SHP77 treated with DMSO at 0.1 percent for 48 hours (cell line): ENCODE measurements around the gene CYP26A1.

Source experiments
- DNase-seq: peaks from one replicate; lab custom pipeline; 2025; lab: John Stamatoyannopoulos, UW

Gene CYP26A1, protein sequence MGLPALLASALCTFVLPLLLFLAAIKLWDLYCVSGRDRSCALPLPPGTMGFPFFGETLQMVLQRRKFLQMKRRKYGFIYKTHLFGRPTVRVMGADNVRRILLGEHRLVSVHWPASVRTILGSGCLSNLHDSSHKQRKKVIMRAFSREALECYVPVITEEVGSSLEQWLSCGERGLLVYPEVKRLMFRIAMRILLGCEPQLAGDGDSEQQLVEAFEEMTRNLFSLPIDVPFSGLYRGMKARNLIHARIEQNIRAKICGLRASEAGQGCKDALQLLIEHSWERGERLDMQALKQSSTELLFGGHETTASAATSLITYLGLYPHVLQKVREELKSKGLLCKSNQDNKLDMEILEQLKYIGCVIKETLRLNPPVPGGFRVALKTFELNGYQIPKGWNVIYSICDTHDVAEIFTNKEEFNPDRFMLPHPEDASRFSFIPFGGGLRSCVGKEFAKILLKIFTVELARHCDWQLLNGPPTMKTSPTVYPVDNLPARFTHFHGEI

DNA sequence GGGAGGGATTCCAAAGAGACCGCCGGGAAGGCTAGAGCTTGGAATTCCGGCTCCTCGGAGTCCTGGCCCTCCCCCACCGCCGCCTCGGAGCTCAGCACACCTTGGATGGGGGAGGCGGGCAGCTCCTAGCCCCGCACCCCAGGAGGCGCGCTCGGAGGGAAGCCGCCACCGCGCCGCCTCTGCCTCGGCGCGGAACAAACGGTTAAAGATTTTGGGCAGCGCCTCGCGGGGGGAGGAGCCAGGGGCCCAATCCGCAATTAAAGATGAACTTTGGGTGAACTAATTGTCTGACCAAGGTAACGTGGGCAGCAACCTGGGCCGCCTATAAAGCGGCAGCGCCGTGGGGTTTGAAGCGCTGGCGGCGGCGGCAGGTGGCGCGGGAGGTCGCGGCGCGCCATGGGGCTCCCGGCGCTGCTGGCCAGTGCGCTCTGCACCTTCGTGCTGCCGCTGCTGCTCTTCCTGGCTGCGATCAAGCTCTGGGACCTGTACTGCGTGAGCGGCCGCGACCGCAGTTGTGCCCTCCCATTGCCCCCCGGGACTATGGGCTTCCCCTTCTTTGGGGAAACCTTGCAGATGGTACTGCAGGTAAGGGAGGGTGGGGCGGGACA, at the start of gene CYP26A1:
Gene CYP26A1 (plus strand): TSS at position 355 of the 608 bp plus-strand sequence. CDS start 42 bp downstream, at position 397.
- DNase-seq, result peak; percentile 9

DNA sequence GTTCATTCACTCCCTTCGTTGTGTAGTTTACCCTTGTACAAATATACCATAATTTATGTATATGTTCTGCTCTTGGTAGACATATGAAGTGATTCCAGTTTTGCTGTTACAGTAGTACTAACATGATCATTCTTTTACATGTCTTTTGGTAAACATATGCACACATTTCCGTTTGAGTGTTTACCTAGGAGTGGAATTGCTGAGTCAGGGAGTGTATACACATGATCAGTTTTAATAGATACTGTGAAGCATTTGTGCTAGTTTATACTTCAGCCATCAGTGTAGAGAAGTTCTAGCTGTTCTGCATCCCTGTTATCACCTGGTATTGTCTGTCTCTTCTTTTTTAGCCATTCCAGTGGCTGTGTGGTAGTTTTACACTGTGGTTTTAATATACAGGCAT, 47.6 kb upstream of the CYP26A1 start:
- DNase-seq, result no peak

DNA sequence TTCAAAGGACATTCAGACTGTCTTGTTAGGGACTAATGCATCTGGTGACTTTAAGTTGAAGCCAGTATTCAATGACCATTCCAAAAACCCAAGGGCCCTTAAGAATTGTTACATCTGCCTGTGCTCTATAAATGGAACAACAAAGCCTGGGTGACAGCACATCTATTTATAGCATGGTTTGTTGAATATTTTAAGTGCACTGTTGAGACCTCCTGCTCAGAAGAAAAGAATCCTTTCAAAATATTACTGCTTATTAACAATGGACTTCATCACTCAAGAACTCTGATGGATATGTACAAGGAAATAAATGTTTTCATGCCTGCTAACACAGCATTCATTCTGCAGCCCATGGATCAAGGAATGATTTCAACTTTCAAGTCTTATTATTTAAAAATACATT, 46.2 kb upstream of the CYP26A1 start:
- DNase-seq, result no peak

DNA sequence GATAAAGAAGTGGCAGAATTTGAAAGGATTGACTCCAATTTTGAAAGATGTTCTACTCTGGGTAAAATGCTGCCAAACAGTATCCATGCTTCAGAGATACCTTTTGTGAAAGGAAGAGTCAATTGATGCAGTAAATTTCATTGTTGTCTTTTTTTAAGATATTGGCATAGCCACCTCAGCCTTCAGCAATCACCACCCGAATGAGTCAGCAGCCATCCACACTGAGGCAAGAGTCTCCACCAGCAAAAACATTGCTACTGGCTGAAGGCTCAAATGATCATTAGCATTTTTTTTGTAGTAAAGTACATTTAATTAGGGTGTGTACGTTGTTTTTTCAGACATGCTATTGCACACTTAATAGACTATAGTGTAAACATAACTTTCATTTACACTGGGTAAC, 44.8 kb upstream of the CYP26A1 start:
- no peak for DNase-seq

DNA sequence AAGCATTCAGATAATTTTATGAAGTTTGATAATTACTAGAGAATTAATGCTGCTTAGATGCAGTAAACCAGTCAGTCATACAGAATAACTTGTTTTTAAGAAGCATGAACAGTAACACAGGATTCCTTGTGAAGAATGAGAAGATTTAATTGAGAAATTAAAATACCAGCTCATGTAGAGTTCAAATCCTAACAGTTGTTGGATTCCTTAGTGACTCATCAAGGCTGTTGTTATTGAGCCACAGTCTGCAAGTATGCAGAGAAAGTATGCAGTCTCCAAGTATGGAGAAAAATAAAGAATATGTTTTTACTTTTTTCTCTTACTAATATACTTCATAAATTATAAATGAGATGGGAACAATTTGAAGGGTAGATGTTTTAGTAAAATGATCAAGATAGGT, 43.3 kb upstream of the CYP26A1 start:
- no peak for DNase-seq

DNA sequence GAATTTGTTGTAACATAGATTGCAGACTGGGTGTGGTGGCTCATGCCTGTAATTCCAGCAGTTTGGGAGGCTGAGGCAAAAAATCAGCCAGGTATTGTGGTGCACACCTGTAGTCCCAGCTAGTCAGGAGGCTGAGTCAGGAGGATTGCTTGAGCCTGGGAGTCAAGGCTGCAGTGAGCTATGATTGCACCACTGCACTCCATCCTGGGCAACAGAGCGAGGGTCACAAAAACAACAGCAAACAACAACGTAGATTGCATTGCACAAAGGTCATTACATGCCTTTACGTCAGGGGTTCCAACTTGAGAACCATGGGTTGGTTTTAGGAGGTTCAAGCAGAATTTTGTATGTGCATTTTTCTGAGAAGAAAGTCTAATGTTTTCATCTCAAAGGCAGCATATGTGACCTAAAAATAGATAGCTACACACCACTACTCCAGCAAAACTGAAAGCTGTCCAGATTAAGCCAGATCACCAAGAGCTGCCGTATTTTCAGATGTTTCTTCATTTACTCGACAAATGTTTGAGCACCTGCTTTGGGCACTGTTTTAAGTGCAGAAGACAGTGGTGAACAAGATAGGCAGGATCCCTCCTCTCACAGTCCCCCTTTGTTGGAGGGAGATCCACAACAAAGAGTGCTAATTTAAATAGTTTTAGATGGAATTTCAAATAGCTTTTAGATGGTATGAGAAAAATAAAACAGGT, 41.4 kb upstream of the CYP26A1 start:
- DNase-seq, result no peak

DNA sequence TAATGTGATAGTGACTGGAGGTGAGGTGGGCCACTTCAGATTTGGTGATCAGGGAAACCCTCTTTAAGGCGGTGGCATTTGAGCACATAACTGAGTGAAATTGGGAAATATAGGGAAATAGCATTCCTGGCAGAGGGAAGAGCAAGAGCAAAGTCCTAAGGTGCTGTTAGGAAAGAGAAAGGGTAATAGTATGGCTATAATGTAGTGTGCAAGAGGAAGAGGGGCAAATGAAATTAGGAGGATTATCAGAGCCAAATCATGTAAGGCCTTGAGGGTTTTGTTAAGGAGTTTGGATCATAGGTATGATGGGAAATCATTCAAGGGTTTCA, 40.9 kb upstream of the CYP26A1 start:
- DNase-seq, result no peak

DNA sequence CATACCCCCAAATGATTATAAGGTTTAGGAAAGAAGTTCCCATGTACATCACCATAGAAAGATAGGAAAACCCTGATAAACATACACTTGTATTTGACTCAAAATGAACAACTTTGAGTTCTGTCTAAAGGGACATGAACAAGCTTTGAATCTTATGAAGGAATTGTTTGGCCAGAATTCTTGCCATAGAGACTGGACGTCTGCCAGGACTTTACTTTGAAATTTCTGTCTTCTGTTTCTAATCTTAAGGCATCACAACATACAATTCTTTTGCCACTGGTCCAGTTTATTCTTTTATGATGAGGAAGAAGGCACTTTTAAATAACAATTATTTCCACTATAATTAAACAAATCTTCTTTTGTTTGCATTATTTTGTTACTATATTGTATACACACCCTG, 39.3 kb upstream of the CYP26A1 start:
- no peak for DNase-seq

DNA sequence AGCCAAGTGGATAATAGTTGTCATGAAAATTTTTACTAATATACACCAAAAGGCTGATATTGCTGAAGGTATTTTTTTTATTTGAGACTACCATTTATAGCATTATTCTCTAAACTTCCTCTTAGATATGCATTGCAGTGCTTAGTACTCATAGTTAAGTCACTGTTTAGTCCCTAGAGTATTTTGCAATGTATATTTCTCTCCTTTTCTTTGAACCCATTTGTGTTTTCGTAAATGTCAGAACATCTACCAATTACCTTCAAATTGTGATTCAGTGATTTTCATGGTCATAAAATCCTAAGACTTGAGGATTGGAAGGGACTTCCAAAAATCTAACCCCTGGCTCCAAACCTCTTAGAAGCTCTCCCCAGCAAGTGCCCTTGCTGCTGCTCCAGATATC, 34.6 kb upstream of the CYP26A1 start:
- DNase-seq, result no peak

DNA sequence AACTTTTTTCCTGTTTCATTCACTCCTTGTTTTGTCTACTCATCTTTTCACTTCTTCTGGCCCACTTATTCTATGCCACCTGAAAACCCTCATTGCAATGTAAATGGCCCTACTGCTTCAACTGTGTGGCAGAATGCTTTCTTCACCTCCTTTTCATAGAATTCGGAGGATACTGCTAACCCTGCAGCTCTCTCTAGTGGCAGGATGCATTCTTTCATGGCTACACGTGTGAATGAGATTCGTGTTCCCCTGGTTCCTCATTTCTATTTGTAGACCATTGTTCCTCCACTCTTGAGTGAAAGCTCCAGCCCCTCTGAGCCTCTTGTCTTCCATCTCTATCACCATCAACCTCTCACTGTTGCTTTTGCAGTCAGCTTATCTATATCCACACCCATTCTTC, 34.0 kb upstream of the CYP26A1 start:
- DNase-seq, result no peak

DNA sequence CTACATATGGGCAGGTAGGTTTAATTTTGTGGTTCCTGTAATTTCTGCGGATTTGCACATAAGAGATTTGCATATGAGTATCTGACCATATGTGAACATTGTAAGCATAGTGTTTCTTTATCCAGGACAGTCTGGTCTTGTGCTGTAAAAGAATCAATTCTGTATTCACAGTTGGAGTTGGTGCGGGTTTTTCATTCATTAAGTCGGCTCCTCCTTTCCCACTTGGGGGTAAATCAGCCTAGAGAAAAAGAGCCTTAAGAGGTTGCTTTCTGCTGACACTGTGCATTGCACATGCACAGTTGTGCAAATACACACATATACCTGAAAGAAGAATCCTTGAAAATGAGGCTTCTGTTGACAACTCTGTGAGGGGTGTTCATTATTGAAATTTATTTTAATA, 19.2 kb upstream of the CYP26A1 start:
- DNase-seq, result no peak

DNA sequence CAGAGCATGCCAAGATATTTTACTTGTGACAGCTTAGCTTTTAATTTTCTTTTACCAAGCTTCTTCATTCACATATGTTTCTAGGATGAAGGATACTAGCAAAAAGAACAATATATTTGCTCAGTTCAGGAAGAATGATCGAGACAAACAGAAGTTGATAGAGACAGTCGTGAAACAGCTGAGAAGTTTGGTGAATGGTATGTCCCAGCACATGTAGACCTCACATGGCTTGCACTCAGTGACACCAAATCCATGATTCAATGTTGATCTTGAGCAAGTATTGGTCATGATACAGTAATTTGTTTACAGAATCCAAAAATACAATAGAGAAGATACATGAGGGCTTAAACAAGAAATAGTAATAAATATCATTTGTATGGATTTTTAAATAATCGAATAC, 15.6 kb upstream of the CYP26A1 start:
- no peak for DNase-seq

DNA sequence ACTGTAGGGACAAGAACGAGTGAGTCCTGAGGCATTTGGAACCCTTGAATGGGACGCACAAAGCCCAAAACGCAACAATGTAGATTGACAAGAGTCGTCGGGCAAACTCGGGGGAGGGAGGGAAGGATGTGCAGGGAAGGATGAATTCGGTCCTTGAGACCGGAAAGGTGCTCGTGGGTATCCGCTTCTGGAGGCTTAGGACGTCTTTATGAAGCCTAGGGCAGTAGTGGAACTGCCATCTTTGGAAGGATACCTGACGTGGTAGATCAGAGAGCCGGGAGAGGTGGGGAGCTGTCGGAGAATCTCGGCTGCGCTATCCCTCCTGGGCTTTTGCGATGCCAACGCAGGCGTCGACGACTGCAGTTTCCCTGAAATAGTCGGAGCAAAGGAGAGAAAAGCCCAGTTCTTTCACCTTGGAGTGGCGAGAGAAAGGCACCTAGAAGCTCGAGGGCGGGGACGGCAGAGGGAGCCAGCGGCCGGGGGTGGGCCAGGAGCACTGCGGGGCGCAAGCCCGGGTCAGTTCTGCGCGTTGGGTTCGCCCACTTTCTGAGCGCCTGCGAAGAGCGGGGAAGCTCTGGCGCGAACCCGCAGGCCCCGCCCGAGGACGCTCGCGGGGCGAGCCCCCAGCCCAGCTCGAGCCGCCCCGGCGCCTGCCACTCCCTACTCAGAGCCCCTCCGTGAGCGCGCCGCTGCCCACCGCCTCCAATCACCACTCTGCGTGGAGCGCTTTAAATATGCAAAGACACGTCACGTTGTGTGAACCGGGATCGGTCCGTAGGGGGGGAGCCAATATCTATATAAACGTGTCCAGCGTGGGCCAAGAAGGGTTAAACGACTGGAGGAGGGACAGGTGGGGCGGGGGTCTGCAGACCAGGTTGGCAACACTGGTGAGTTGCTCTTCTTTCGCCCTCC, 13.5 kb upstream of the CYP26A1 start, which contains the start of gene CYP26C1:
Gene CYP26C1 (plus strand): TSS at position 824 of the 912 bp plus-strand sequence. CDS start 466 bp downstream, outside the sequence.
- no peak for DNase-seq

DNA sequence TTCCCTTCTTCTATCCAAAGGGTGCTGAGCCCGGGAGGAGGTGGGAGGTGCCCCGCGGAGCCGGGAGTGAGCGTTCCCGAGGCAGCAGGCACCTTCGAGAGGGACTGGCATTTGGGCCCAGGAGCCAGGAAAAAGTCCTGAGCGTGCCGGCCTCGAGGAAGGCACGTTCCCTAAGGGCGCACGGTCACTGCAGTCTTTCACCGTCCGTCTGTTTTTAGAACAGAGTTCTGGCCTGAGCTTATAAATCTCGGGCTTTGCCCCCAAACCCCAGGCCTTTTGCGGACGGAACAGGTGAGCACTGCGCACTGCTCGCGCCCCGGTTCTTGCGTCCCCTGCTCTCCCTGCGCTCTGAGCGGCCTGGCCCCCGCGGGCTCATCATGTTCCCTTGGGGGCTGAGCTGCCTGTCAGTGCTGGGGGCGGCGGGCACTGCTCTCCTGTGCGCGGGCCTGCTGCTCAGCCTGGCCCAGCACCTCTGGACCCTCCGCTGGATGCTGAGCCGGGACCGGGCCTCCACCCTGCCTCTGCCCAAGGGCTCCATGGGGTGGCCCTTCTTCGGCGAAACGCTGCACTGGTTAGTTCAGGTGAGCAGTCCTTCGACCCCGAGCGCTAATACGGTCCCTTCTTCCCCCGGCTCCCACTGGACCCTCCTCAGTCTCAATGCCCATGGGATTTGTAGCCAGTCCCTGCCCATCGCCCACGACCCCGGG, 12.7 kb upstream of the CYP26A1 start:
- no peak for DNase-seq

DNA sequence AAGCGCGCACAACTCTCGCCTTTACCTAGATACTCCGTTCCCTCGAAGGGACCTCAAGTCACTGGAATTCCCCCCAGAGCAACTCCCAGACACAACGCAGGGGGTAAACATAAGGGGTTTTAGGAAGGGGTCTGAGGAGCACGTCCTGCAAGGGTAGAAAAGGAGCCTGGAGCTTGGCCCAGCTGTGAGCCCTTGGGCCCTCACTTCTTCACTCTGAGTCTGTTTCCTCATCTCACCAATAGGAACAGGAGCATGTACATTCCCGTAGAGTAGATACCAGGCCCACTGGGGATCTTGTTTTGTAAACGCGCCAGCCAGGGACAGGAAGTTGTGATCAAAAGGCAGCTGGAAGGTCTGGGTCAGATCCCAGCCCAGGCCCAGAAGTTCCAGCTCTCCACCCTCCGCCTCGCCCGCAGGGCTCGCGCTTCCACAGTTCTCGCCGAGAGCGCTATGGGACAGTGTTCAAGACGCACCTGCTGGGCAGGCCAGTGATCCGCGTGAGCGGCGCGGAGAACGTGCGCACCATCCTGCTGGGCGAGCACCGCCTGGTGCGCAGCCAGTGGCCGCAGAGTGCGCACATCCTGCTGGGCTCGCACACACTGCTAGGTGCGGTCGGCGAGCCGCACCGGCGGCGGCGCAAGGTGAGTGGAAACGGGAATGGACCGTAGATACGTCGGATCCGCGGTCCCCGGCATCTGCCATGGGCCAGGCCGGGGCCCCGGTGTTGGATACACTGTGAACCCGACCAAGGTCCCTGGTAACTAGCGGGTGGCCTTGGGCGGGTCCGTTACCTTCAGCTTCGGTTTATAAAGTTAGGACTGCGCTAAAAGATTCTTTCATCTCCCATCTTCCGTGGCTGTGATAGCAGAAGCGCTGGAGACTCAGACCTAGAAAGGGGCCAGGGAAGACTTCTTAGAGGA, 11.8 kb upstream of the CYP26A1 start:
- DNase-seq, result no peak

DNA sequence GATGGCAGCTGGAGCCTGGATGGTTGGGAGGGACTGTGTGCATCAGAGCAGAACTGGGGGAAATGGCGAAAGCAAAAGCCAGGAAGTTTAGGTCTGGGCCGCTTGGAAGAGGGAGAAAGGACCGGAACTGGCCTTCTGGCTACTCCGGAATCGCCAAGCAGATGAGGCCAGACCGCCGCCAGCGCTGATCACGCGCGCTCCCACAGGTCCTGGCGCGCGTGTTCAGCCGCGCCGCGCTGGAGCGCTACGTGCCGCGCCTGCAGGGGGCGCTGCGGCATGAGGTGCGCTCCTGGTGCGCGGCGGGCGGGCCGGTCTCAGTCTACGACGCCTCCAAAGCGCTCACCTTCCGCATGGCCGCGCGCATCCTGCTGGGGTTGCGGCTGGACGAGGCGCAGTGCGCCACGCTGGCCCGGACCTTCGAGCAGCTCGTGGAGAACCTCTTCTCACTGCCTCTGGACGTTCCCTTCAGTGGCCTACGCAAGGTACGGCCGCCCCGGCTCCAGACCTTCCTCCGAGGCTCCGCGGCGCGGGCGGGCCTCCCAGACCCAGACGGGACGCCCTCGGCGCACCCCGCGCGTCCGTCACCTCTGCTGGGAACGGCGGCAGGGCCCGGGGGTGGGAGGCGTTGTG, 11.1 kb upstream of the CYP26A1 start:
- DNase-seq, result no peak

DNA sequence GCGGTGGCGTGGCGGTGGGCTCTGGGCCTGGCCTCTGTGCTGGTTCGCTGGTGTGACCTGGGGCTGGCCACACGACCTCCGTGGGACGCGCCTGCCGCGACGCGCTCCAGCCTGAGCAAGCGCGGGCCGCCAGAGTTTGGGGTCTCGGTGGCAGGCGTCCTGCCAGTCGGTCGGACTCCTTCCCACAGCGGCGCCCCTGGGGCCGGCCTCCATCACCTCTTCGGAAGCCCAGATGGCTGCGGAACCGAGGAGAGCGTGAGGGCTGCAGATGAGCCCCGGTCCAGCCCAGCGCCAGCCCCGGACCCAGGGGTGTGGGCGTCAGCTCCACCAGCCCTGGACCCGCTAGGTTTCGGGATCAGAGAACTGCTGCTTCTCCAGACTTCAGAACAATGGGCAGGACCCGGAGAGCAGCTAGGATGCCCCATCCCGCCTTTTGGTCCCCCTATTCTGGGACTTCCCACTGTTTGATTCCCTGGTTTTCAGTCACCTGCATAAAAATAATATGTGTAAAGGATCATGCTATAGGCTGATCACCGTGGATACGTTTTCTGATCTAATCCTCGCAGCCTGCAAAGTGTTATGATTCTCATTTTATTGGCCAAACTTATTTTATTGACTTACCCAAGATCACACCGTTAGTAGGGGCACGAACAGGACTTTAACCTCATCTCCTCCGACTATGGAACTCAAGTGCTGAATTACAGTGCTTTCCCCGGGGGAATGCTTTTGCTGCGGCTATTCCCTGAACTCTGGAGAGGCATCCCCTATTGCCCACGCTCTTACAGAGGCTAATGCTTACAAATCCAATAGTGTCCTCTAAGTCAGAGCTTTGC, 10.3 kb upstream of the CYP26A1 start:
- no peak for DNase-seq

DNA sequence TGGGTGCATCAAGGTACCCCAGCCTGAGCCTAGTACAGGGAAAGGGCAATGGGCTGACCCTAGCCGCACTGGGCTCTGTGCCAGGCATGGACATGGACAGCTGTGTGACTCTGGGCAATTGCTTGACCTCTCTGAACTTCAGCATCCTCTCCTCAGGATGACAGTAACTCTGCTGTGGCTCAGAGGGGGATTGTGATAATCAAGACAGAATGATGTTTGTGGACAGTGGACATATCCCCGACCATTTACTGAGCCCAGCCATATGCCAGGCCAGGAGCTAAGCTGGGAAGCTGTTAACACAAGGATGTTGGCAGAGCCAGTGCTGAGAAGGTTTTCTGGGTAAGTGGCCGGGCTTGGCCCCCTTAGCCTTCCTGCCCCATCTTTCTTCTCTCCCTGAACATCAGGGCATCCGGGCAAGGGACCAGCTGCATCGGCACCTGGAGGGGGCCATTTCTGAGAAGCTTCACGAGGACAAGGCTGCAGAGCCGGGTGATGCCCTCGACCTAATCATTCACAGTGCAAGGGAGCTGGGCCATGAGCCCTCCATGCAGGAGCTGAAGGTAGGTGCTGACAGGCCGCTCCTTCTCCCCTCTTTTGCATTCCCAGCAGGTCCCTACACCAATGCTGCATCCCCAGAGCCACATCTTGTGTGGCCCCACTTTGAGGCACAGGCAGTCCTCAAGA, 9.6 kb upstream of the CYP26A1 start:
- DNase-seq, result no peak
